Stimulated activated naive CD8-positive, alpha-beta T cell treated with anti-CD3 and anti-CD28 coated beads, Interleukin-15, Interleukin-2, amounts not matched to agents 100 ng/mL and 50 ng/mL, for 24 hours (primary cell): Measurements from ENCODE around the gene ZNF547.

Source experiments
- H3K27ac Mint-ChIP-seq: one replicate; pipeline ENCODE4 v1.8.0; 2021; ENCODE audit warnings: mild to moderate bottlenecking, mixed read lengths
- H3K27me3 Mint-ChIP-seq: one replicate; pipeline ENCODE4 v1.8.0; 2021; ENCODE audit warnings: mixed read lengths
- H3K36me3 Mint-ChIP-seq: one replicate; pipeline ENCODE4 v1.8.0; 2021; ENCODE audit warnings: low read depth, mixed read lengths
- H3K4me1 Mint-ChIP-seq: one replicate; pipeline ENCODE4 v1.8.0; 2021; ENCODE audit warnings: low read depth, mixed read lengths
- H3K4me3 Mint-ChIP-seq: one replicate; pipeline ENCODE4 v1.8.0; 2021; ENCODE audit warnings: mild to moderate bottlenecking, mixed read lengths
- H3K9me3 Mint-ChIP-seq: one replicate; pipeline ENCODE4 v1.8.0; 2021; ENCODE audit warnings: mixed read lengths

ZNF547 gene

DNA sequence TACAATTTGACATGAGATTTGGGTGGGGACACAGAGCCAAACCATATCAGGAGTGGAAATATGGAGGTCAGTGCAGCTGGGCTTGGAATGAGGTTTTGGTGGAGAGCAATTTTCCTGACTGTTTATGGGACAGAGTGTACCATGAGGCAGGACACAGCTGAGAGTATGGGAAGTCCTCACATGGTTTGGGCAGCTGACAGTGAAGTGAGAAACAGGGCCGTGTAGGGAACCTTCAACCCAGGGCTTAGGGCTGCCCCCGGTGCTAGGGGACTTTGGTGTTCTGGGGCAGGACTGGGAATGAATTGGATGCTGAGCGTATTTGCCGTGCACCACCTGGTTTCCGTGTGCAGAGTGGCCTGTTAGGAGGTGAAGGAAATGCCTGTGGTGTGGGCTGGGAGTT, 32.4 kb downstream of the ZNF547 start:
- Mint-ChIP-seq H3K4me3 (no peak overlapping the region), H3K27ac (no peak overlapping the region), H3K36me3 (peaks cover 82% of the 10 kb centered on the region), H3K27me3 (no peaks in the 10 kb centered on the region), H3K4me1 (peaks cover 27% of the 10 kb centered on the region), H3K9me3 (peaks cover 34% of the 10 kb centered on the region)

DNA sequence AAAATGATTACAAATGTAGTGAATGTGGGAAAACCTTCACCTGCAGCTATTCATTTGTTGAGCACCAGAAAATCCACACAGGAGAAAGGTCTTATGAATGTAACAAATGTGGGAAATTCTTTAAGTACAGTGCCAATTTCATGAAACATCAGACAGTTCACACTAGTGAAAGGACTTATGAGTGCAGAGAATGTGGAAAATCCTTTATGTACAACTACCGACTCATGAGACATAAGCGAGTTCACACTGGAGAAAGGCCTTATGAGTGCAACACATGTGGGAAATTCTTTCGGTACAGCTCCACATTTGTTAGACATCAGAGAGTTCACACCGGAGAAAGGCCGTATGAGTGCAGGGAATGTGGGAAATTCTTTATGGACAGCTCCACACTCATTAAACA, 35.5 kb downstream of the ZNF547 start:
- peaks cover 43% of the 10 kb centered on the region for H3K9me3 Mint-ChIP-seq

DNA sequence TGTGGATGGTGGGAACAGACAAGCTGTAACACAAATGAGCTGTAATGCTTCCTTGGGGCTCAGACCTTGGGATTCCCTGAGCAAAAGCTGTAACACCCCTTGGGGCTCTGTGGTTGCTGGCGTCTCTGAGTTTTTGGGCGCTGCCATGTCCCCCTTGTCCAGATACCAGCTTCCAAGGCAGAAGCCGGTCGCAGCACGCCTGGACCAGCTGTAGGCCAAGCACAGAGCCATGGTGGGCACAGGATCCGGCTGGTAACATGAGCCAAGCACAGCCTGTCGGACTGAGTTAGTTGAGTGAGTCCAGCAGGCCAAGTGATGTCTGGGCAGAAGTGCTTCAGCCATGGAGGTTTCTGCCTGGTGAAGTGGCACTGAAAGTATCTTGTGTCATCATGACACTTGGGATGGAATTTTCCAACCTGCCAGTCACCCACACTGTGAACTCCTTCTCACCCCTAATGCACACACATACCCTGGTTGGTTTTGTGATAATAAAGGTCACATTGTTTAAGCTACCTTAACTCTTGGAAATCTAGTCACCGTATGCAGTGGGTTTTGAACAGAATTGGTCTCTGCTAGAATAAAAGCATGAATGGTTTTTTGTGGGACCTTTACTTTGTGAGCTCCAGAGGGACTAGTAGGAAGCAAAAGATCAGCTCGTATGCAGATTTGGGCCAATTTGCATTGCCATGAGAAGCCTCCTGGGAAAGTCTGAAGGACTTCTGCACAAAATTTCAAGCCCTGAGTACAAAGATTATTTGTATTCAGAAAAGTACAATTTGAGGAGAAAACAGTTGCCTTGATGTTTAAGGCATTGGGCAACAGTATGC, 40.6 kb downstream of the ZNF547 start:
- no peak overlapping the region for H3K27ac Mint-ChIP-seq
- no peaks in the 10 kb centered on the region for H3K27me3 Mint-ChIP-seq
- H3K4me1 Mint-ChIP-seq: peaks cover 4% of the 10 kb centered on the region
- peaks cover 17% of the 10 kb centered on the region for H3K9me3 Mint-ChIP-seq
- no peak overlapping the region for H3K4me3 Mint-ChIP-seq
- H3K36me3 Mint-ChIP-seq: peaks cover 31% of the 10 kb centered on the region

More for the DNA sequence above, 35.5 kb downstream of the ZNF547 start:
- peaks cover 7% of the 10 kb centered on the region for H3K4me1 Mint-ChIP-seq
- no peak overlapping the region for H3K27ac Mint-ChIP-seq
- H3K4me3 Mint-ChIP-seq: no peak overlapping the region
- no peaks in the 10 kb centered on the region for H3K27me3 Mint-ChIP-seq
- H3K36me3 Mint-ChIP-seq: peaks cover 82% of the 10 kb centered on the region

DNA sequence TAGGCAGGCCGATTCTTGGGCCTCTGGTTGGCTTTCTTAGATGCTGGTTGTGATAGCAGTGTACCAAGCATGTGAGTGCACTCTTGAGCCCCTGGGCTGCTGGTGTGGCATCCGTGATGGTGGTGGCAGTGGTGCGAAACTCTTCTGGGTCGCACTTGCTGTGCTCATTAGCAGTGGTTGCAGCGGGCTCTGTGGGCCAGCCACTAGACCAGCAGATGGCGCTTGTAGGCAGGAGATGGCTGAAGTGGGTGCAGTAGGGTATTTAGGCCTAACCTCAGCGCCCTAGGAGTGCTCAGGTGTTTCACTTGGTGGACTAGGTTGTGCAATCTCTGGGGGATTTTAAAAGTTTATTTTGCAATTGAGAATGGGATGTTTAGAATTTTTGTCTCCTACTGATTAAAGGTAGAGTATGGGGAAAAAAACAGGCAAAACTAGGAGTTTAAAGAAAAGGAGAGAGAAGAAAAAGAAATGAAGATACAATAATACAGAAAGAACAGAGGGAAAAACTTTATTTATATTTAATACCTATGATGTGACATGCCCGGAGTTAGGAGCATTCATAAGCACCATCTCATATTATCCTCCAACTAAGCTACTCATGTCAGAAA, 43.3 kb downstream of the ZNF547 start:
- no peak overlapping the region for H3K4me3 Mint-ChIP-seq
- peaks cover 14% of the 10 kb centered on the region for H3K4me1 Mint-ChIP-seq
- H3K9me3 Mint-ChIP-seq: peaks cover 13% of the 10 kb centered on the region
- H3K27me3 Mint-ChIP-seq: no peaks in the 10 kb centered on the region
- no peak overlapping the region for H3K27ac Mint-ChIP-seq
- H3K36me3 Mint-ChIP-seq: peaks cover 8% of the 10 kb centered on the region

DNA sequence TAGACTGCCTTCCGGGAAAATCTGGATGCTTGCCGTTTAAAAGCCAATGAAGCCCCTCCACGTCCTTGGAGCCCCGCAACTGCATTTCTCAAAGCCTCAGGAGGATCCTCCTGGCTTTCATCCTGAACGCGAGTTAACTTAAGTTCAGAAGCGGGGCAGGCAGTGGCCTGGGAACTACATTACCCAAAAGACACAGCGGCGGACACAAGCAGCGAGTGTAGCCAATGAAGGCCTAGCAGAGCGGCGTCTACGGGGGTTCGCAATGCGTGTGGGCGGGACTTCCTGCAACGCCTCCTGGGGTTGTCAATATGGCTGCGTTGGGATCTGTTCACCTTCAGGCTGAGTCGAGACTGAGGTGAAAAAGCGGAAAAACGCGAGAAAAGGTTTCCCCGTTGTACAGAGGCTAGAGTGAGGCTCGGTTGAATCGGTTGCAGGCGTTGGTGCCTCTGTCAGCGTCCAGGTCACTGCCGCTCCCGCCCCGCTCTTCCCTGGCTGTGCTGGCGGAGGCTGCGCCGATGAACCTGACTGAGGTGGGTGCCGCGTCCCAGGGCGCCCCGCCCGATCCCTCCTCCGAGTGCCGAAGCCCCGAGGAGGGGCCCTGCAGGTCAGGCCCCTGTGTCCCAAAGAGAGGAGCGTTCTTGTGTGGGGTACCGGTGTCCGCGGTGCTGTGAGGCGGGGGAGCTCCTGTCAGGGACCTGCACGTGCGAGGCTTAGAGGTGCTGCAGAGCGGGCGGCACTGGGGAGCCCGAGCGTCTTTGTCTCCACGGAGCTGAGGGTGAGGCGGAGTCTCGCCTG, 47.7 kb downstream of the ZNF547 start, which contains the start of gene ZNF17:
Gene ZNF17, plus strand, starts transcription at position 285 of the 795 bp plus-strand sequence. CDS start 2,455 bp downstream, outside the sequence.
- Mint-ChIP-seq H3K4me3 (peak within 1 kb of the TSS; percentile 95), H3K4me1 (peaks cover 15% of the 10 kb centered on the region), H3K9me3 (peaks cover 12% of the 10 kb centered on the region), H3K36me3 (peaks cover 27% of the 10 kb centered on the region), H3K27ac (peak within 1 kb of the TSS; percentile 85), H3K27me3 (no peaks in the 10 kb centered on the region)

DNA sequence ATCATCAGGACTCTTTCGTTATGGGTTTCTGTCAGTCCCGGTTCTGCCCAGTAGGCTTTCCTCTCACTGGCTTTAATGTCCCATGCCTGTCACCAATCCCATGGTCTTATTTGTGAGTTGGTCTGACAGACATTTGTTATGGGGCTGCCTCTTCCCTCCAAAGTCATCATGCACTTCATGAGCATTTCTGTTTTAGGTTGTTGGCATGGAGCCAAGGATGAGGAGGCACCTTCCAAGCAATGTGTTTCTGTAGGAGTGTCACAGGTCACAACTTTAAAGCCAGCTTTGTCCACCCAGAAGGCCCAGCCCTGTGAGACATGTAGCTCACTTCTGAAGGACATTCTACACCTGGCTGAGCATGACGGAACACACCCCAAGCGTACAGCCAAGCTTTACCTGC, 56.1 kb downstream of the ZNF547 start:
- Mint-ChIP-seq H3K9me3 (peaks cover 55% of the 10 kb centered on the region), H3K4me1 (no peaks in the 10 kb centered on the region), H3K27me3 (no peaks in the 10 kb centered on the region), H3K27ac (no peak overlapping the region), H3K36me3 (peaks cover 79% of the 10 kb centered on the region), H3K4me3 (no peak overlapping the region)

DNA sequence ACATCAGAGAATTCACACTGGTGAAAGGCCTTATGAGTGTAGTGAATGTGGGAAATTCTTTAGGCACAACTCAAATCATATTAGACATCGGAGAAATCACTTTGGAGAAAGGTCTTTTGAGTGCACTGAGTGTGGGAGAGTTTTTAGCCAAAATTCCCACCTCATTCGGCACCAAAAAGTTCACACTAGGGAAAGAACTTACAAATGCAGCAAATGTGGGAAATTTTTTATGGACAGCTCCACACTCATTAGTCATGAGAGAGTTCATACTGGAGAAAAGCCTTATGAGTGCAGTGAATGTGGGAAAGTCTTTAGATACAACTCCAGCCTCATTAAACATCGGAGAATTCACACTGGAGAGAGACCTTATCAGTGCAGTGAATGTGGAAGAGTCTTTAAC, 57.7 kb downstream of the ZNF547 start:
- peaks cover 66% of the 10 kb centered on the region for H3K36me3 Mint-ChIP-seq
- peaks cover 48% of the 10 kb centered on the region for H3K9me3 Mint-ChIP-seq
- no peak overlapping the region for H3K4me3 Mint-ChIP-seq
- no peaks in the 10 kb centered on the region for H3K27me3 Mint-ChIP-seq
- H3K4me1 Mint-ChIP-seq: no peaks in the 10 kb centered on the region
- no peak overlapping the region for H3K27ac Mint-ChIP-seq
